ENCODE data around the gene ZNF782. TPM values are rescaled to one million over a fixed set of nuclear protein-coding genes. Genes with fewer than 3 reads are reported as not detected.

Gene ZNF782
- total and polyA plus RNA-seq, 3 donors from 2014 or later, result 5.1 to 18.4 (median 16.8) TPM

- DNase-seq, result no peak
- intact Hi-C loops (cut with DNase I; ENCODE audit: low total_unique reads), result no loop called here
- TF ChIP-seq CTCF (IDR thresholded peaks at IDR 0.05) (no peak), POLR2A (IDR thresholded peaks at IDR 0.05) (no peak)
- Histone ChIP-seq H3K4me1 (peaks cover 5% of the 10 kb centered on the region), H3K27ac (peak overlapping the region; percentile 72 to 78), H3K27me3 (no peaks in the 10 kb centered on the region), H3K36me3 (ENCODE audit: low read depth, missing control alignments) (no peaks in the 10 kb centered on the region), H3K4me3 (peak overlapping the region; percentile 80 to 82), H3K9me3 (no peaks in the 10 kb centered on the region)
- 2 to 3% methylated on average over 13 to 21 of the region's 23 CpGs for WGBS, 2 donors
Measured at GRCh38 chr9:96777426-96777864, 76.9 kb downstream of the ZNF782 start.

- DNase-seq, result no peak
- TF ChIP-seq POLR2A (IDR thresholded peaks at IDR 0.05), result no peak
- no peak for TF ChIP-seq CTCF (IDR thresholded peaks at IDR 0.05)
- Histone ChIP-seq H3K36me3 (ENCODE audit: low read depth, missing control alignments) (no peaks in the 10 kb centered on the region), H3K4me1 (no peaks in the 10 kb centered on the region), H3K9me3 (no peaks in the 10 kb centered on the region), H3K4me3 (no peak overlapping the region), H3K27me3 (no peaks in the 10 kb centered on the region), H3K27ac (no peak overlapping the region)
- 99% methylated on average over 2 of the region's 2 CpGs for WGBS, 2 donors
- intact Hi-C loops (cut with DNase I; ENCODE audit: low total_unique reads), result no loop called here
Measured at GRCh38 chr9:96771124-96771523, 83.2 kb downstream of the ZNF782 start.

DNA sequence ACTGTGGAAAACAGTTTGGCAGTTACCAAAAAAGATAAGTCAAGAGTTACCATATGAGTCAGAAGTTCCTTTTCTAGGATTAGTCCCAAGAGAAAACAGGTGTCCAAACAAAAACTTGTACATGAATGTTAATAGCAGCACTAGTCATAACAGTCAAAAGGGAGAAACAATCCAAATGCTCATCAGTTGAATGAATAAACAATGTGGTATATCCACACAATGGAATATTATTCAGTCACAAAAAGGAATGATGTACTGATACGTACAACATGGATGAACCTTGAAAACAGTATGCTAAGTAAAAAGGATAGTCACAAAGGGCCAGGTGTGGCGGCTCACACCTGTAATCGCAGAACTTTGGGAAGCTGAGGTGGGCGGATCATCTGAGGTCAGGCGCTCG lies 84.3 kb downstream of the ZNF782 start:
- no peaks in the 10 kb centered on the region for H3K27me3 ChIP-seq
- TF ChIP-seq POLR2A (IDR thresholded peaks at IDR 0.05), result no peak
- no peak for TF ChIP-seq CTCF (IDR thresholded peaks at IDR 0.05)
- H3K36me3 ChIP-seq (ENCODE audit: low read depth, missing control alignments), result no peaks in the 10 kb centered on the region
- no peaks in the 10 kb centered on the region for H3K4me1 ChIP-seq
- H3K4me3 ChIP-seq, result no peak overlapping the region
- H3K9me3 ChIP-seq, result no peaks in the 10 kb centered on the region
- no peak for DNase-seq
- 95 to 96% methylated on average over 6 of the region's 6 CpGs for WGBS, 2 donors
- no peak overlapping the region for H3K27ac ChIP-seq
- intact Hi-C loops (cut with DNase I; ENCODE audit: low total_unique reads), result no loop called here

Other genes starting within 250 kb of the ZNF782 start
- 10 to 100 TPM; 33.1 to 44.0 TPM for gene CDC14B, start 234.7 kb downstream of the ZNF782 start, total RNA-seq
- 33.7 TPM for gene CDC14B, start 234.7 kb downstream of the ZNF782 start, polyA plus RNA-seq (ENCODE audit: insufficient read depth, low read depth, low replicate concordance)
- gene PRXL2C, start 199.2 kb downstream of the ZNF782 start, total RNA-seq, result 10 to 100 TPM; 12.8 to 17.5 TPM
- 15.8 TPM for gene PRXL2C, start 199.2 kb downstream of the ZNF782 start, polyA plus RNA-seq (ENCODE audit: insufficient read depth, low read depth, low replicate concordance)
- gene ZNF510, start 76.4 kb downstream of the ZNF782 start, total RNA-seq, result 10 to 100 TPM; 10.3 to 11.6 TPM
- 7.9 TPM for gene ZNF510, start 76.4 kb downstream of the ZNF782 start, polyA plus RNA-seq (ENCODE audit: insufficient read depth, low read depth, low replicate concordance)
- gene NUTM2G, start 74.3 kb upstream of the ZNF782 start, total RNA-seq, result 1 to 10 TPM; 1.3 to 2.6 TPM
- gene NUTM2G, start 74.3 kb upstream of the ZNF782 start, polyA plus RNA-seq (ENCODE audit: insufficient read depth, low read depth, low replicate concordance), result 2.7 TPM
- gene CTSV, start 184.6 kb upstream of the ZNF782 start, total RNA-seq, result 100 to 1,000 TPM; 107 to 319 TPM
- gene CTSV, start 184.6 kb upstream of the ZNF782 start, polyA plus RNA-seq (ENCODE audit: insufficient read depth, low read depth, low replicate concordance), result 96.6 TPM